Putamen (tissue), 1 donor: Measurements from ENCODE around the gene VOPP1.
"Not testable (repeated sequence)": the region's sequence is repeated elsewhere in the genome, so short reads cannot be mapped to it uniquely, and the experiment has no call there.

Source experiments
- DNase-seq: peaks from one replicate; pipeline ENCODE4 v3.0.0-alpha.2; 2016; ENCODE audit warnings: low spot score

The VOPP1 gene

DNA sequence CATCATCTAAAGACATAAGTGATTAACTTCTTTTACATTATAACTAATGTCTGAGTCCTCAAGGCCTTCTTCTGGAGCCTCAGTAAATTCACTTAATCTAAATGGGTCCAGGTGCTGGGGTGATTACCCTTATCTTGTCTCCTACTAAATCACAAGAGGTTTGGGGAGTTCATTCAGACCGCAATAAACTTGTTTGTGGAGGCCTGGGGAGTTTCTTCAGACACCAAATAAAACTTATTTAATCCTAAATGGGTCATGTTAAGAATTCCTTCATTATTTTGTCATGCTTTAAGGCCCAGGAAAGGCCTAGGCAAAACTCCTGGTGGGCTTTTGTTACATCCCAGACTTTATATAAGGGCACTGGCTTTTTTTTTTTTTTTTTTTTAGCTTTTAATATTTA lies 62.1 kb downstream of the VOPP1 start:
- DNase-seq: not testable (repeated sequence)

DNA sequence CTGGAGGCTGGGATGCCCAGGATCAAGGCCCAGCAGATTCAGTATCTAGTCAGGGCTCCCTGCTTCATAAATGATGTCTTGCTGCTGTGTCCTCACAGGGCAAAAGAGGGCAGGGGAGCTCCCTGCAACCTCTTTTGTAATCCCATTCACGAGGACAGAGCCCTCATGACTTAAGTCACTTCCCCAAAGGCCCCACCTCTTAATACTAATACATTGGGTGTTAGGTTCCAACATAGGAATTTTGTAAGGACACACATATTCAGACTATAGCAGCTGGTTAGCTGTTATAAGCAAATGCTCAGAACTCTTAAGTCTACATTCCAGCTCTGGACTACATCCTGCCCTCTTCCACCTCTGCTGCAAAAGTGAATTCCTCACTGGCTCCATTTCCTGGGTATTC lies 63.0 kb downstream of the VOPP1 start:
- no peak for DNase-seq

DNA sequence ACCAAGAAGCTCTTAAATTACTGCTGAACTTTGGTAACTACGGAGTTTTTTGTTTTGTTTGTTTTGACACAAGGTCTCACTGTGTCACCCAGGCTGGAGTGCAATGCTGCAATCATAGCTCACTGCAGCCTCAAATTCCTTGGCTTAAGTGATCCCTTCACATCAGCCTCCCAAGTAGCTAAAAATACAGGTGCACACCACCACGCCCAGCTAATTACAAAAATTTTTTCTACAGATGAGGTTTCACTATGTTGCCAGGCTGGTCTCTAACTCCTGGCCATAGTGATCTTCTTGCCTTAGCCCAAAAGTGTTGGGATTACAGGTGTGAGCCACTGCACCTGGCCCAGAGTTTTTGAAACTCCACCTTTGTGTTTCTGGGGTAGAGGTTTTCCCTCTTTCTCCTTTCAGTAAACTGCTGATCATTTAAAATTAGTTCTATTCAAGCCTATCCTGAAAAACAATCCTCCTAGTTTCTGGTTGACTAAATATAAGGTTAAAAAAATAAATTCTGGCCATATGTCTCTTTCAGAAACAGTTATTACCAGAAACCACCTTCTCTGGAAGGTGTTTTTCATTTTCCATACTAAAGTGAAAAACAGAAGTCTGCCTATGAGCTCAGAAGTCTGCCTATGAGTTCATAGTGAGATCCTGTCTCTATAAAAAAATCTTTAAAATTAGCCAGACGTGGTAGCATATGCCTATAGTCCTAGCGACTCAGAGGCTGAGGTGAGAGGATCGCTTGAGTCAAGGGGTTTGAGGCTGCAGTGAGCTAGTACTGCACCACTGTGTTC lies 63.9 kb downstream of the VOPP1 start:
- no peak for DNase-seq

DNA sequence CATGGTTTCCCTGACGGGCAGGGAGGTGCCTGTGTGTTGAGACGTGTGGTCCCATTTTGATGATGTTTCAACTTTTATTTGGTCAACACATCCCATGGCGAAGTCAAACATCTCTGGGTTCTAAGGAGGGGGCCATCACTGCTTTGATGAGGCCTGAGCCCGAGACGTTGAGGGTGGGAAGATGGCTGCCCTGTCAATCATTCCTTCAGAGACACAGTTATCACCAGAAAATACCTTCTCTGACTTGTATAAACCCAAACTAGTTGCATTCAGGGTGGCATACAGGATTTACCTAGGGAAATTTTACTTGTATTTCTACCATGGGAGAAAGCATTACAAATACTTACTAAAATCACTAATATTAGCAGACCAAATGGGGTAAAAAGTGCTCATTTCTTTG lies 64.6 kb downstream of the VOPP1 start:
- DNase-seq: no peak

DNA sequence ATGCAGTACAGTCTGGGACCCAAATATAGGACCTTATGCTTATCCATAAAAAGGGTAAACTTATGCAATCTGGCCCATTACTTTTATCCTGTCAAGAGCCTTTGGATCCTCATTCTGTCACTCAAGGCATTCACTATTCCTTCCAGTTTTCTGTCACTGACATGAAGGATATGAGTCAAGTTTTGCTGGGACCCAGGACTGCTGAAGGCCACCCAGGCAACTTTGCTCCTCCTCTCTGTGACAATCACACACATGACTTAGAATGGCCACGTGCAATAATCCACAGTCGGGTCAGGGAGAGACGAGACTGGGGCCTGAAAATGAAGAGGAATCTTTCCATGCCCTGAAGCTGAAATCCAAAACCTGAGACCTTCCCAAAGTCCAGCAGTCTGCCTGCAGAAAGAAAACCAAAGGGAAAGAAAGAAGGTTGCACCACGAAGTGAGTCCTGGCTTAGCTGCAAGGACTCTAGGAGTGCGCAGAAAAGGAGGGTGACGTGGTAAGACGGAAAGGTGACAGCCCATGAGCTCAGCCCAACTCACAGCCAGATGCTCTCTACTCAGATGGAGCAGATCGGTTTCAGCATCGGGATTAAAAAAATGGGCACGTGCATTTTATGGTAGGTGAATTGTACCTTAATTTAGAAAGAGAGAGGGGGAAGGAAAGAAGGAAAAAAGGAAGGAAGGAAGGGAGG lies 67.2 kb downstream of the VOPP1 start:
- DNase-seq: no peak

DNA sequence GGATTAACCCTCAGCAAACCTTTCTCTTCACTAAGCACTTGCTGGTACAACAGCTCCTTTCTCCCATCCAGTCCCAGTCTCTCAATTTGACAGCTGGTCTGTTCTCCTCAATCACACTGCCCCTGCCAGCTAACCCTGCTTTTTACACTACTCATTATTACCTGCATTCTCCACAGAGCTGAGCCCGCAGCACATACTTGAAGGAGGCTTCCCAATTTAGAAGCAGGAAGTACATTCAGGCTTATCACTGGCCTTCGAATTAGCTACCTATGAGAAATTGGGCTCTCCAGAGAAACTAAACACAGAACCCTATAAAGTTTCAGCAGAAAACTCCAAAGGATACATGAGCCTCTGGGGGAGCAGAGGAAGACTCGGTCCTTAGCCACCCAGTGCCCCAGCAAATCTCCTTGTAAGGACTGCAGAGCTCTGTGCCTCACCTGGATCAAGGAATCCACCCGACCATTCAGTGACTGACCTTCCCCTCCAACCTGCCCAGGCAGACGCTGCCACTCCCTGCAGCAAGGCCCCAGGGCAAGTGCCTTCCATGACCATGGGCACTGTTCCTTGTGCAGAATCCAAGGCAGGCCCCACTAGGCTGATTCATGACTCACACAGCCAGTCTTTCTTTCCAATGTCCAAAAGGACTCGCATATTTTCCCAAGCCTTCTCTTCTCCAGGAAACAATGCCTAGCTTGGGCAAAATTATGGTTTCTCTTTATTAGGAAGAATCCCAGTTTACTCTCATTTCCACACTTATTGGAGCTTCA lies 68.0 kb downstream of the VOPP1 start:
- no peak for DNase-seq

DNA sequence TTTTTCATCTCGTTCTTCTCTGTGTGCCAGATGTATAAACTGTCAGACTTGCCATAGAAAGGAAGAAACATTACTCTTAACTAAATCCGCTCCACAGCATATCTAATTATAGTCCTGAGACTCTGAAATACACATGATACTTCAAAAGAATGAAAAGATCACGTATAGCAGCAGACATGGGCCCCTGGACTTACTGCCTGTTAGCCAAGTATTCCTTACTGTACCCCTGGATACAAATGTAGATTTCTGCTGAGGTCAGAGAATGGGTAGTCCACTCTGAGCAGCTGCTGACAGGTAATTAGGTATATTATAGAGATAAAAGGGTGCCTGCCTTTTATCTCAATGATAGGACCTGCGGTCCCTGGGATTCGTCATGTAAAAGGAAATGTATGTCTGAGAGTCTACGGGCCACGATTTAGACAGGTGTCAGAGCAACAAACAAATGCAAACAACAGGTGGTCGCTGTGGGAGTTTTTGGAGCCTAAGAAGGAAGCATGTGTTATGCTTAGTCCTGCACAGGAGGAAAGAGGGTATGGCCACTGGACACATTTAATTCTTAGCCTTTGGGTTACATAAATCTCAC lies 69.4 kb downstream of the VOPP1 start:
- no peak for DNase-seq

DNA sequence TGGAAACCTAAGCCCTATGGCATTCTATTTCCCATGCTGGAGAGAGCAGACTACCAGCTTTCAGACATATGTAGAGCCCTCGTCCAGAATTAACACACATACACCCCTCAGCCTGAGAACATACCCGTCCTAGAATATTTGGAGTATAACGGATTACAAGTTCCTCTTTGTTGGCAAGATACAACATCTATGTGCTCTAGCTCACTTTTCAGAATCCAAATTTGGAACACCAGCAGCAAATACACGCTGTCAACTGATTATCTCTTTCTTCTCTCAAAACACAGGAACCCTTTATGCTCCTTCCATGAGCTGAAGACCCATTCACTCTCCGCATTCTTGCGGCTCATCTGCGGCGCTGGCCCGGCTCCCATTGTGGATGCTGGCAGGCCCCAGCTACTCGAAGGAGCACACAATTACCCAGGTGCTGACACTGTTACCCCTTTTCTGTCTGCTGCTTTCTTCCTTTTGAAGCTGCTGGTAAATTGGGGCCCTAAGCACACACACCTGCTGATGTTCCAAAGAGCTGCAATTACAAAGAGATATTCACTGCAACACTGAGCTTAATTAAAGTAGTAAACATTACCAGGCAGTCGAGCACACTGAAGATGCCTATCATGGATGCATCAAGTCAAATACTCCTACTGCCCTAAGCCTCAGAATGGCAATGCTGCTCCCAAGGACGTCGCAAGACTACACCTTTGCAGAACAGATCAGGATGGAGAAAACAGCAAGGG lies 70.0 kb downstream of the VOPP1 start:
- DNase-seq: no peak

DNA sequence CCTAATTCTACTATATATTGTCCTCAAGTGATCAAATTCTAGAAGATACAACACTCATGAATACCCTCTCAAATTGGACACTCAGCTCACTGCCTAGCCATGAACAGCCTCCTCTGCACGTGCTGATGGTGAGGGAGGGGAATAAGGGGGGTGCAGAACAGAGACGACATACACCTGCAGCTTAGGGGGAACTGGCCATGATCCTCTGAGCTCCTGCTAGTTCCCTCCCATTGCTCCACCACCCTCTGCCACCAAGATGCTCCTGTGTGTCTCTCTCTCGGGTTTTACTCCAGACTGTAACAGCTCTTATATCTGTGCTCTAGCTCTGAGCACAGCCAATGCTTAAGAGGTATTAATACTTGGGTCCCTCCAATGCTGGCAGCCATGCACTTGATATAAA lies 70.7 kb downstream of the VOPP1 start:
- DNase-seq: no peak

DNA sequence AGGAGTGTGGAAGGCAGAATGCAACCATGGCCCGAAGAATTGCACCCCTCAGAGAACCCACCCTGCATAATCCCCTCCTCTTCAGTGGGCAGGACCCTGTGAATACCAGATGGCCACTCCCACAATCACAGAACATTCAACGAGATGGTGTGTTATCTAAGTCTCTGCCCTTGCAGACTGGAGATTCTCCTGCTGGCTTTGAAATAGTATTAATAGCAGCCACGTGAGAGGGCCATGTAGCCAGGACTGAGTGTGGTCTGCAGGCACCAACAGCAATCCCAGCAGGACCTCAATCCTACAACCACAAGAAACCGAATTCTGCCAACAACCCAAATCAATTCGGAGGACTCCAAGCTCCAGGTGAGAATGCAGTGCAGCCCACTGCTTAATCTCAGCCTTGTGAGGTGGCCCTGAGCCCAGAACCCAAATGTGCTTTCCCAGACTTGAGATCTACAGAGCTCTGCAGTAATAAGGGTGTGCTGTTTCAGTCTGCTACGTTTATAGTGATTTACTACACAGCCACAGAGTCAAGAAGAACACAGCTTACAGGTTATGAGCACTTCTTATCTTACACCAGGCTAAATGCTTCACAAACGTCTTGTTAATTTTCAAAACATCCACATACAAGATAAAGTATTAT lies 72.1 kb downstream of the VOPP1 start:
- no peak for DNase-seq

DNA sequence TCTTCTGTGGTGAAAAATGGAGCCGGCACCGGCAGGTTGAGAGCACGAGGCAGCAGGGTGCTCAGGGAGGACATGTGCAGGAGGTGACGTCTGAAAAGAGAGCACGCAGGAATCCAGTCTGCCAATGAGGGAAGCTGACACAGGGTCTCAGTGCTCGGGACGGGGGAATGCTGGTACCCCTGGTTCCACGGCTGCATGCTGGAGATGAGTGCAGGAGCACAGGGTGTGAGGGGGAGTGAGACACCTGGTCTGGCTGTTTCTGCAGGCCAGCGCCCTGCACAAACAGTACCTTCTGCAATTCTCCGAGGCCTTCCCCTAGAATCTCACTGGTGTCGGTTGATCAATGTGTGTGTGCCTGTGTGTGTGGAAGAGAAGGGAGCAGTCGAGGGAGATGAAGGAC lies 72.7 kb downstream of the VOPP1 start:
- no peak for DNase-seq

DNA sequence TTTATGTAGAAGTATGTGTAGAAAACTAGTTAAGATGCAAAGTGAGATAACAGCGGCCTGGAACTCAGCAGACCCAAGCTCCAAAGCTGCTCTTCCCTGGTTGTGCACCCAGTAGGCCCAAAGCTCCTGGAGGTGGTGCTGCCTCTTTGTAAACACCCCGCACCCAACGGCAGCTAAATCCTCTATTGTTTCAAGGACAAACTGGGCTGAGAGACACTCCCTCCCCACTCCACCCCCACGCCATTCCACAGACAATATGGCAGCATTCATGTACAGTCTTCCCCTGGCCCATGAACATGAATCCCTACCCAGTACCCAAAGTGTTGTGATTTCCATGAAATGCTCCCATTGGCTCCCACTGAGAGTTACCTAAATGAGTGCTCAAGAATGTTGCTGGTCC lies 73.5 kb downstream of the VOPP1 start:
- DNase-seq: no peak

DNA sequence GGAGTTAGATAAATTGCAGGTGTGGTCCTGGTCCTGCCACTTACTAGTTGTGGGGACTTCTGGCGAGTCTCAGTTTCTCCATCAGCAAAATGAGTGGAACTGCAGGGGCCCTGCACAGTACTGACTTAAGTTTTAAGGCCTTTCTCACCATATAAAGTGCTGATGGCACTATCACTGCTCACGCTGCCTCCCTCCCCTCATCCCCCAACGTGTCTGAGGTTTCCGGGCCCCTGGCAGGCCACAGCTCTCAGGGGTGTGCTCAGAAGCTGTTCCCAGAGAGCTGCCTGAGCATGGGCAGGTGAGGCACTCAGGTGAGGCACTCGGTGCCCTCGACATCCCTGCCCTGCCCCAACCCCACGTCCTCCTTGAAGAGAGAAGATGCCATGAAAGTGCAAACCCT lies 74.2 kb downstream of the VOPP1 start:
- no peak for DNase-seq

DNA sequence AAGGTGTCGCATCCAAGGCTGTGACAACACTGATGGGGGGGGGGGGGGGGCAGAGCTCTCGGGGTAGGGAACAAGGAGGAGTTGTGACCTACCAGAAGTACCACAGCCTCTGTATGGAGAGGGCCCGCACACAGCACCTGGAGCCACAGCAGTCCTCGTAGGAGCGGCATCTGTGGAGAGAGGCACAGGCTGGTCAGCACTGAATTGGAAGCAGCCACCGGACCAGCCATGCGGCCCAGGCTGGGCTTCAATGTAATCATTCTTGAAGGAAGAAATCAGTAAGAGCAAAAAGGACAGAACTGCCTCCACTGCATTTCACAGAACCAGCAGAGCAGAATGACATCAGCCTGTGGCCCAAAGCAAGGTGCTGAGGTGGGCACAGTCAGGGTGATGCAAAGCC lies 74.8 kb downstream of the VOPP1 start:
- no peak for DNase-seq

DNA sequence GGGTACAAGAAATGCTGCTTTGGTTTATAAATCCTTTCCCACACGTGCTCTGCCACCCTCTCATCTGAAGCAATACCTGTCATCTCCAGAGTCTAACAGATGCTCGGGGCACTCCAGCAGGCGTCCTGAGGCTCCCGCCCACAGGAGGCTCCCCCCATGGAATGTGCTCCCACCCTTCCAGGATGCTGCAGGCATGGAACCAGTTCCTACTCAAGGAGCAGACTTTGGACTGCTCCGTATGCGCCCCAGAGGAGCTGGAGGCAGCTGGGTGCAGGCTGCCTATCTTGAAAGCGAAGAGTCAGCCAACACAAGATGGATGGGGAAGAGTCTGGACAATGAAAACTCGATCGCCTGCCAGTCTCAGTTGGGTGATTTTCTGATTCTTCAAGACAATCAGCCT lies 75.4 kb downstream of the VOPP1 start:
- no peak for DNase-seq

DNA sequence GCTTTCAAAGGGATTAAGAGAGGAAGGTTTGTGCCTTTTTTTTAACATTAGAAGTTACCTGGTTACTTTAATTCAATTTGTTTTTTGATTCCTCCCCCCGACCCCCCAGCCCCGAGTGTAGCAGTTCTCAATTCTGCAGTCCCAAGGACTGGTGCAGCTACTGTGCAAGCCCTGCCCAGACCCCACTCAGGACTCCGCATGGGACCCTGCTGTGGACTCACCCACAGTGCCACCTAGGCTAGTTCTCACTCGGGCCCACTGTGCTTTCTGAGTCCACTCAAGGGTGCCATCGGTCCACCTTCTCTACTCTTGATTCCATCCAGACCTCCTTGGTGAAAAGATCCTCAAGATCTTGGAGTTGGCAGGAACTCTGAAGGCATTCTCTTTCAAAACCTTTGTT lies 77.4 kb downstream of the VOPP1 start:
- no peak for DNase-seq

DNA sequence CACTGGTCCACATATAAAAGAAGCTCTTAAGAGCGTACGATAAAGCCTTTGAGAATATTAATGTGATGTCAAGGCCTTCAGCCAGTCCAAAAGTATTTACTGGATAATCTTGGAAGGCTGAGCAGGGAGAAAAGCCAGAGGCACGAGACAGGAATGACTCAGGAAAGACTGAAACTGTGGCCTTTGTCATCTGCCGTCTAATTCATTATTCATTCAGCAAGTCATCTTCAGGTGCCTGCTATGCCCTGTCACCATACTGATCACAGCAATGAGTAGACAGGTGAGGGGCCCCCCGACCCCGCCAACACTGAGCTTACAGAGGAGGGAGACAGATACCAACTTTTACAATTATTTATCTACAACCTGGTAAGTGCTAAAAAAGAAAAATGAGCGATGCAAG lies 78.9 kb downstream of the VOPP1 start:
- DNase-seq: no peak

DNA sequence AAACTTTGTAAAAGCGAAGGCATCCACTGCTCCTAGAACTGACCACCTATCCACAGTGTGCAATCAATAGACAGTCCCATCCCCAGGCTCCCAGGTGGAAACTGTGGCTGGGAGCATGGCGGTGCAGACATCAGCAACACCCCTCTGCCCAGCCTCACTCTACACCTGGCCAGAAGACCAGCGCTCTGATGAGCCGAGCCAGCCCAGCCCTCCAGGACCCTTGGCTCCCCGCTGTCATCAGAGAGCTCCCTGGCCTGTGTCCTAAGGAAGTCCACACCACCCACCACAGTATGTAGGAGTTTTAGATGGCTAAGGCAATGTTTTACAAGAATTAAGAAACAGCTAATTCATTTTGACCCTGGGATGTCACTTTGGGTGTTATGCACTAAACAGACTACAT lies 81.0 kb downstream of the VOPP1 start:
- no peak for DNase-seq

DNA sequence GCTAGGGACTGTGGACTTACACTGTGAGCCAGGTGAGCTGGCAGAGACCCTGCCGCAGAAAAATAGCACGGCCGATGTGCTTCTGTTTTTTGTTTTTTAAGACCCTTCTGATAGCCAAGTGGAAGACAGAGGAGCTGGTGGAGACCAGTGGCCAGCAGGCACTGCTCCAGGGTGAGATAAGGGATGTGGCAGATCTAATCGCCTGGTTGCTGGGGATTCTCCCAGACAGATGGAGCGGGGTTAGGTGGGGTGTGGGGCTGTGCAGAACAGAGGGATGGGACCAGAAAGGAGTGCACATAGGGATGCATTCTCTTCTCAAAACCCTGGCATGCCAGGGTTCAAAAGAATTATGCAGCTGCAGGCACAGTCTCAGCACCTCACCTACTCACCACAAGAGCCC lies 82.2 kb downstream of the VOPP1 start:
- no peak for DNase-seq

DNA sequence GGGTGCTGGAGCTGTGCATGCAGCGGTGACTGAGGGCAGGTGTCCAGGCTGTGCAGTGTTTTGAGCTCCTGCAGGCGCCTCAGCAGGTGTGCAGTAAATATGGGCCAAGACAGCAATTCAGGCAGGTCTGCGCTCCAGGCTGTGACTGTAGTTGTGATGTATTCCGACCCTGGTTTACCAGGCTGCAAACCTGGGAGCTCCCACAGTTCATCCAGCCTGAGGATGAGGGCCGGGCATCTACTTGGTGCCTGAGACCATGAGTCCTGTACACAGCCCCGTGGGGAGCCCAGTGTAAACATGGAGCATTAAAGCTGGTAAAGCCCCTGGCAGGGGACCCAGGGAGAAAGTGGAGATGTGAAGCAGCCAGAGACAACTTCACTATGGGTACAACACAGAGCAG lies 82.8 kb downstream of the VOPP1 start:
- DNase-seq: no peak

DNA sequence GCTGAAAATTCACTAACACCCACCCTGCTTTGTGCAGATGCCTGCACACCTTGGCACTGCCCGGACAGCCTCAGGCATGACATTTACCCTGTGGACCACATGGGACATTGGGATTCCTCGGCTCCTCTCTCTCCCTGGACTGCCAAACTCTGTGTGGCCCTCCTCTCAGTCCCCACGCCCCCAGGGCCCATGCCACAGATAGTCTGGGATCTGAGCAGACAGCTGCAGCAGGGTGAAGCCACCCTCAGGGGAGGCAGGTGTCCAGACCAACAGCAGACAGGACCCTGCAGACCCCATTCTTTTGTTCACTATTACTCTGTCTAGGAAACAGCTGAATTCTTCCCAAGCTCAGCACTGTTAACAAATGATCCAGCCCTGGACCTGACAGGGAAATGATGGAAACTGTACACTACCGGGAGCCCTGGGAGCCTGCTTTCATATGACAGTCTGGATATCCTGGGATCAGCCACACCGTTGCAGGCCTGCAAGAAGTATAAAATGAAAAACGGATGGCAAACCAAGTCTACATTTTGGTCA lies 83.4 kb downstream of the VOPP1 start:
- no peak for DNase-seq
